ENCODE results near the gene ANO2.
"Not testable (repeated sequence)": the region's sequence is repeated elsewhere in the genome, so short reads cannot be mapped to it uniquely, and the experiment has no call there.

ANO2 gene

GRCh38 chr12:5716976-5717375 is 228.1 kb downstream of the ANO2 start:
- no peak for DNase-seq

- DNase-seq, result no peak
These were observed 228.9 kb downstream of the ANO2 start for GRCh38 chr12:5716201-5716600.

DNA sequence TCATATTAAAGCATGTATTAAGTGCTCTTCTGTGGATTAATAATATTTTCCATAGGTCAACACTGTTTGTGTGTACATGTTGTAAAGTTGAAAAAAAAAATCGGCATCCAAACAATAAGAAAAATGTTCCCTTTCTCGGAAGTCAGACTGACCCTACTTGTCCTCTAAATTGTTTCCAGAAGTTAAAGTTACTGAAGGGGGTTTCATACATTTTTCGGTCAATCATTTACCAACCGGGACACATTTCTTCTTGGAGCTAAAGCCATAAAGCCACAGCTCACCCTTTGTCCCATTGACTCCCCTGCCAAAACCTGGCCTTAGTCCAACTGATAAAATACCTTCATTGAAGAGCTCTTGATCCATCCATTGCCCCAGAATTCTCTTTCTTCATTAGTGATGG is 230.0 kb downstream of the ANO2 start:
- DNase-seq, result no peak

- DNase-seq, result no peak
These were observed 231.4 kb downstream of the ANO2 start for GRCh38 chr12:5713599-5714081.

DNA sequence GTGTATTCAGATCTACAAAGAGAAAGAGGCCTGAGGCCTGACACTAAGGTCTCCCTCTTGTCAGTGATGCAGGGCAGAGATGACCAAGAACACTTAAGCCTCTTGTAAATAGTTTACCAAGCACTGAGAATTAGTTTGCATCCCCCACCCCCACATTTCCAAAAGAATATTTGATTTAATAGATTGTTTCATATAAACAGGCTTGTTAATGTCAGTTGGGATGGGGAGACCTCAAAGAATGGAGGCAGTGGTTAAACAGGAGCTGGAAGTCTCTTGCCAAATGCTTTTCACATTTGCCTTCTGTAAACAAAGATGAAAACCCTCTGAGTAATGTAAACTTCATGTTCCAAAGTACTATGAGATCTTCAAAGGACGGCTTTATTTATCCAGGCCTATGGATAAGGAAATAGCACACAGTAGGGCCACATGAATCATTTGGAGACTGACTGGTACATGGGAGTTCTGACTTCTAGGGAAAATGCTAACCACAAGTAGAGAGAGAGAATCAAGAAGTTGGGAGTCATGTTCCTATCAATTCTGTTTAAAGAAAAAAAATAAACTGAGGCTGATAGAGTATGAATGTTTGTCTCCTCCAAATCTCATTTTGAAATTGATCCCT is 234.7 kb downstream of the ANO2 start:
- DNase-seq, result no peak

GRCh38 chr12:5708371-5708770 is 236.7 kb downstream of the ANO2 start:
- DNase-seq, result no peak

- DNase-seq, result no peak
These were observed 238.8 kb downstream of the ANO2 start for GRCh38 chr12:5706247-5706646.

DNA sequence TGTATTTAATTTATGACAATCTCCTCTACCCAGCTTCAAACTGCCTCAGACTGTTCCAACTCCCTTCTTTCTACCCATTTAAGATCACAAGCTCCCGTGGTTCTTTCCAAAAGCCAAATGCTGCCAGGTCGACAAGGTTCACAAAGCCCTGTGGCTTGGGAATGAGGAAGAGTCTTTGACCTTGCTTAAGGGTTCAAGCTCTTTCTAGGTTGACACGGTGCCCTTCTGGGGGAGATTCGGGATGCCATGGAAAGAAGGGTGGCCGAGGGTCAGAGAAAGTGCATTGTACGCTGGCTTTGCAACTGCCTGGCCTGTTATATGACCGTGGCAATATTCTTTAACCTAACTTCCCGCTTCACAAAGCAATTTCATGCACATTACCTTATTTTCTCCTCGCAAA is 239.3 kb downstream of the ANO2 start:
- no peak for DNase-seq

DNA sequence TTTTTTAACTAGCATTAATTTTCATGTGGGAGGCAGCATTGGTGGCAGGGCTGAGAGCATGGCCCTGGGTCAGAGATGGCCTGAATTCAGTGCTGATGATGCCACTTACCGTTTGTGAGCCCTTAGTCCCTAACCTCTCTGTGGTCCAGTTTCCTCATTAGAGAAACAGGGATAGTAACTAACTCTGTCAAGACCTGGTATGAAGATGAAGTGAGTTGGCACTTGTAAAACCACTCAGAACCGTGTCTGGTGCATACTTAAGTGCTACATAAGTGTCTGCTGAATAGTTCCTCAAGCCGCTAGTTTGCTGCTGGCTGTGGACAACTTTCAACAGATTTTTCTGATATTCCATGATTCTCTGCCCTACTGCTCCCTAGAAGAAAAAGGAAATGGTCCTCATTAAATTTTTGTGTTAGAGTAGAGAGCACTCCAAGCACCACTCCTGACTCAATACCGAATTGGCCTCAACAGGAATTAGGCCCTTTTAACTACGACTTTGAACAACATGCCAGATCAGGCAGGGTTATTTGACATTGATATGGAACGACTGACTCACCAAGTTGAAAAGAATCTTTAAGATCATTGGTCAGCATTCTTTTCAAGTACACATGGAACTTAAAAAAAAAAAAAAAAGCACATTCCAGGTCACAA is 250.2 kb downstream of the ANO2 start:
- DNase-seq, result no peak

DNA sequence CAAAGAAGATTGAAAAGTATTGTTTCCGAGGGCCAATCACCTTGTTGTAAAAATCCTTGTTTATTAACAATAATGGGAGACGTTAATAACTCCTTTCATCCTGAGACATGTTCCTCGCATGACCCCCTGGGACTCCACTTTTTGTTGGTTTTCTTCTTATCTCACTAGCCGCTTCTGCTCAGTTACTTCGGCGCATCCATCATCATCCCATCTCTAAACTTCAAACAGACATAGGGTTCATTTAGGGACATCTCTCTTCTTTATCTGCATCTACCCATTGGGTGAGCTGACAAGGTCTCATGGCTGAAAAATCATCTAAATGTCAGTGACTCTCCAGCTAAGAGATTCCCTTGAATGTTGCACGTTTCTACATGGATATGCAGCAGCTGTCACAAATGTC is 252.2 kb downstream of the ANO2 start:
- DNase-seq, result no peak

DNA sequence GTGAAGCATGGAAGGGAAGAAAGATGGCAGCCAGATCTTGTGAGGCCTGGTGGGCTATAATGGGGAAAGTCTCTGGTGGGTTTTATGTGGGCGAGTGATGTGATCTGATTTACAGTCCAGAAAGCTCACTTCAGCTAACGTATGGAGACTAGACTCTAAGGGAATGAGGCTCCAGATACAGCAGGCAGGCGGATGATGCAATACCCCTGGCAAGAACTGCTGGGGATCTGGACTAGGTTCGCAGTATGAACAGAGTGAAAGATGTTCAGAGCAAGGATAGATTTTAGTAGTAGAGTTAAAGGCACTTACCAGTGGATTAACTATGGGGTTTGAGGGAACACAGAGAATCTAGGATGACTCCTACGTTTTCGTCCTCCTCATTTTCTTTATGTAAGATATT is 253.1 kb downstream of the ANO2 start:
- DNase-seq, result no peak

DNA sequence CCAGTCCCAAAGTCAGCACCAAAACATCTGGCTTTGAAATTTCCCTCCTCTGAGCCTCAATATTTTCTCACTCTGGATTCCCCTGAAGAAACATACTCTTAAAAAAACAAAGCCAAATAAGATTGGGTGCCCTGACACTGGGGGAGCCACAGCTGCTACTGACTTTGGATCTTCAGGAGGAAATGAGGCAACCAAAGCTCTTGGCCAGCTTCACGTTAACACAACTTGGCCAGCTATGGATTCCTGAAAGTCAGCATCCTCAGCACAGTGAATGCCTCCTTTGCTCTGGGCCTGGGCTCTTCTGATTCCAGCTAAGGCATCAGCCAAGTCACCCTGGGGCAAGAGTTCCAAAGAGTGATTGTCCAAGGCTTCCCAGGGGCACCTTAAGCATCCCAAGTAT is 254.8 kb downstream of the ANO2 start:
- DNase-seq, result no peak

DNA sequence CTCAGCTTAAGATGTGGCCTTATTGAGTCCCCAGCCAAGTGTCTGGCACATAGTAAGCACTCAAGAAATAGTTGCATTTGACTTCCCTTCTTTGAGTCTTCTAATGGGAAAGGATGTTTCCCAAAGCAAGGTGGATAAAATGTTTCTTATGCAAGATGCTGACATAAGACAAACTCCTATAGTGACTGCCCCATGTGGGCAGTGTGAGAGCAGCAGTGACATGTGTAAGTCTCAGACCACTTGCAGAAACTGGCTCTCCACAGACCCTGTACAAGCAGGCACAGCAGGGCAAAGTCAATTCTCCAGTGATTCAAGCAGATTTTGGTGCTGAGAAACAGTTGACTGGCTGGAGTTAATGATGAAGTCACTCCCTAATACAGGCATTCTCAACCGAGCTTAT is 255.3 kb downstream of the ANO2 start:
- no peak for DNase-seq

DNA sequence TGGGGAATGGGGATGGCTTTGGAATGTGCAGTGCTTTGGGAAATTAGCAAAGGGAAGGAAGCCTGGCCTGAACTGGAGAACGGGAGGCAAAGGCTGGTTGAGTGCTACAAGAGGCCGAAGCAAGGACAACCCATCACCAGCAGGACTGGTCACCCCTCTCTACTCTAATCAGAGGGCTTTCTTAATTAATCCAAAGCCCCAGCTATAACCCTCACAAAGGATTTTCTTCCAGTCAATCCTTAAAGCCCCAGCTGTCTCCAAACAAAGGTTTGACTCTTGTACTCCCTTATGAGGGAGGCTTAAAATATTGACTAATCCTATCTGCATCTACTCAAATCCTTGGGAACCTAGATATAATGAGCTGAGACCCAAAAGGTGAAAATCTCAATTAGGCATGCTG is 256.8 kb downstream of the ANO2 start:
- DNase-seq, result no peak

DNA sequence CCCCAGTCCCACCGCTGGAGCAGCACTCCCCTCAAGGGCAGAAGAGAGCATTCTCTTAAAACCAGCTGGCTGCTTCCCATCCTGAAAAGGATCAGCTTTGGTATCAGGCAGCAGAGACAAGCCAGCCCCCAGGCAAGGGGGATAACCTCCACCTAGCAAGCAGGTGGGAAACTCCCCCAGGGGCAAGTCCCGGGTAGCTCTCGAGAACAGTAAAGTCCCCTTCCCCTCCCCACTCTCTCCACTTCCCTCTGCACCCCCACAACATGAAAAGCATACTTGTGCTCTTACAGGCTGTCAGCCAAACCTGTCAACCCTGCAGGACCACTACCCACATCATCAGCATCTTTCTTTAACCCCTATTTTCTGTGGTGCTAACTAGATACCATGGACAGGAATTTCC is 259.1 kb downstream of the ANO2 start:
- DNase-seq, result no peak

GRCh38 chr12:5684989-5685388 is 260.1 kb downstream of the ANO2 start:
- DNase-seq, result no peak

GRCh38 chr12:5682581-5682980 is 262.5 kb downstream of the ANO2 start:
- DNase-seq, result no peak

- DNase-seq, result no peak
These were observed 266.9 kb downstream of the ANO2 start for GRCh38 chr12:5678176-5678575.

- DNase-seq, result not testable (repeated sequence)
These were observed 275.4 kb downstream of the ANO2 start for GRCh38 chr12:5669624-5670023.

DNA sequence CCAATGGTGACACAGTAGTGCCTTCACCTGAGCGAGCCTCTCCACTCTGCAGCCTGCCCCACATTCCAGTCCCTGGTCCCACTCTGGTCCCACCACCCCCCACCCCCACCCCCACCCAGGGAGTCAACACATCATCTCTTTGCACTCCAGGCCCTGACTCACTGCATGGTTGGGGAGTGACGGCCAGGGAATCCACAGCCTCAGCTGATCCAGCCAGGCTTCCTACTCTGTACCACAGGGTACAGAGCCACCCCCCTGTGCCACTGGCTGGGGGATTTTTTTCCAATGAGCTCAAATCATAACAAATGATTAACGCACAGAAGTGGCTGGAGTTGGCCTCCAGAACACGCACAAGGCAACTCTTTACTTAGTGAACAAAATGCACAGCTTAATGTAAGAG is 279.4 kb downstream of the ANO2 start:
- no peak for DNase-seq

DNA sequence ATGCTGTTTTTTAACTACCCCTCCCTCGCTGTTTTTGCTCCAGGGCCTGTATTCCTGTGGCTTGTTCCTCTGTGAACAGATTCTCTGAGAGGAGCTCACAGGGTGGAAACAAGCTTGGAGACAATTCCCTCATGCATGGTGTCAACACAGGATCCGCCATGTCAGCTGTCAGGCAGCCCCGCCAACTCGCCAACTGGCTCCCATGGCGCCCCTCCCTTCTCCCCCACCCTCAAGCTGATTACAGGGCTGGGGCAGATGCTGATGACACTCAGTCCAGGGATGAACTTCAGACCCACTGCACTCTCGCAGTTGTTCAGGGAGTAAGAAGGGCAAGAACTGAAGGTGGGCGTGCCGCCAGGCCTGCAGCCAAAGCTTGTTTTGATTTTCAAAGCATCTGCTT is 283.2 kb downstream of the ANO2 start:
- DNase-seq, result no peak

DNA sequence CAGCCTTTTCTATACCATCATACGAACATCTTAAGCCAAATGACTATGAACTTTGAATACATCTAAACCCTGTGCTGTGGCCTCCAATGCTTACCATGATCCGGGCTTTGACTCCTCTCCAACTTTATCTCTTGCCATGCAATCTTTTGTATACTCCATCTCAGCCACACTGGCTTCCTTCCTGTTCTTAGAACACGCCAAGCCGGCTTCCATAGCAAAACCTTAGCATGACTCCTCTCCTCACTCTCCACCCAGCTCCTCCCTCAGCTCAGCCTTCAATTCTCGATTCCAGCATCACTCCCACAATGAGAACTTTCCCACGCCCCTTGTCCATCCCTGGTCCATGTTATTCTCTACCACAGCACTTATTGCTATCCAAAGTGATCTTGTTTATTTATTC is 284.8 kb downstream of the ANO2 start:
- no peak for DNase-seq

- not testable (repeated sequence) for DNase-seq
These were observed 286.6 kb downstream of the ANO2 start for GRCh38 chr12:5658339-5658941.

DNA sequence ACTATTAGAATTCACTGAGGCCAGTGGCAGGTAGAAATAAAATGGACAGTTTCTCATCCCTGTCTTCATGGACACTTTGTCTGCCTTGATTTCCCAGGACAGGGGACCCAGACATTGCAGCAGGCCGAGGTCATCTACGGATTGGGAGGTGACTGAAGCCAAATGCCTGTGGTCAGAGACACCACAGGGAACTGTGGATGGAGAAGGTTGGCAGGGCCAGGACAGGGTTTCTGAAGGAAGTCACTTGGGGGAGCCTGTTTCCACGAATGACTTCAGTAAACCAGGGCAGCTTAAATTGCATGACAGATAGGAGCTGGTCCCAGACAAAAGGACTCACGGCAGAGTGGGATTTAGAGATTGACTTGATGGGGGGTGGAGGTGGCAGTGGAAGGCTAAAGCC is 288.2 kb downstream of the ANO2 start:
- DNase-seq, result no peak

DNA sequence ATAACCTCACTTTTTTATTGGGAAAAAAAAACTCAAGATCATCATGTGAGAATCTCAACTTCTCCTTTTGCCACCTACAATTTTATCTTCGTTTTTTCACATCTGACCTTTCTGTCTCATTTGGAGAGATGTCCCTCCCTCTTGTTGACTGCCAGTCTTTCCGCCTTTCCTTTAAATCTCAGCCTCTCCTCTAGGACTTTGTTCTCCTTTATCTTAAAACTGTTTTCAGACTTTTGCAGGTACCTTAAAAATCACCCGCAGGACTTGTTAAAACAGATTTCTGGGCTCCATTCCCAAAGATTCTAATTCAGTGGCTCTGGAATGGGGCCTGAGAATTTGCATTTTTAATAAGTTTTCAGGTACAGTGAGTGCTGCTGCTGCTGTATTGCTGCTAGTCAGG is 289.9 kb downstream of the ANO2 start:
- DNase-seq, result no peak

Data from activated naive CD4-positive, alpha-beta T cell (primary cell).